HepG2 (cell line): ENCODE measurements around the gene TCF19. TPM values are rescaled to one million over a fixed set of nuclear protein-coding genes. Genes with fewer than 3 reads are reported as not detected.

ENCODE experiments used
- FOXO4 ChIP-seq: sonication (generic); formaldehyde crosslinking; conservative IDR thresholded peaks from 2 replicates; pipeline ENCODE4 v1.8.1; 2023; ENCODE audit warnings: missing genetic modification reagents
- HDAC2 ChIP-seq: sonication (generic); formaldehyde crosslinking; IDR thresholded peaks from 2 replicates; pipeline ENCODE4 v1.4.0; 2020; ENCODE audit warnings: missing genetic modification reagents
- LBX2 ChIP-seq: sonication (generic); formaldehyde crosslinking; IDR thresholded peaks from 2 replicates; pipeline ENCODE4 v1.5.0; 2020; ENCODE audit warnings: missing genetic modification reagents, mild to moderate bottlenecking, borderline replicate concordance
- RXRA ChIP-seq: sonication (generic); formaldehyde crosslinking; IDR thresholded peaks from 2 replicates; pipeline ENCODE4 v1.5.1; 2020; ENCODE audit warnings: missing genetic modification reagents
- TBP ChIP-seq: sonication (generic); formaldehyde crosslinking; IDR thresholded peaks from 2 replicates; pipeline ENCODE4 v1.5.0; 2020; ENCODE audit warnings: missing genetic modification reagents
- ZNF574 ChIP-seq: sonication (generic); formaldehyde crosslinking; IDR thresholded peaks from 2 replicates; pipeline ENCODE4 v1.4.0; 2020; ENCODE audit warnings: missing genetic modification reagents
- ZNF639 ChIP-seq: conservative IDR thresholded peaks from 2 replicates; pipeline ENCODE4 v1.6.1; 2018; ENCODE audit warnings: missing genetic modification reagents
- ZNF724P ChIP-seq: sonication (generic); formaldehyde crosslinking; IDR thresholded peaks from 2 replicates; pipeline ENCODE4 v1.8.0; 2022; ENCODE audit warnings: missing genetic modification reagents, borderline replicate concordance
- polyA plus RNA-seq, 8 experiments: library from polyadenylated mRNA; depleted of rRNA in 3 of 8; stranded (reverse) in 7 of 8; unstranded in 1 of 8; fragments of >200 nt; fragmentation: Illumina TruSeq in 4 of 8; extraction: Trizol in 4 of 8; gene quantifications; 2 replicates each; pipeline versions ENCODE4 v1.2.1 to v1.2.3, GENCODE V29; 2011 to 2016; ENCODE audit warnings: low read depth in 4 of 8, missing spikeins in 1 of 8, mixed read lengths in 1 of 8; ENCODE audit not compliant: insufficient read depth in 1 of 8
- total RNA-seq, 5 experiments: library from RNA; depleted of rRNA; stranded (reverse); fragments of >200 nt; fragmentation: Illumina TruSeq; extraction: Trizol; gene quantifications; 2 replicates each; pipeline ENCODE4 v1.2.3, GENCODE V29; 2016; ENCODE audit warnings: low read depth in 1 of 5

Gene TCF19
- total and polyA plus RNA-seq, 2 of the 13 experiments (the other 11 are each of a cell fraction or from before 2014, with no cell fraction given), result 4.9 to 22.2 TPM

- TF ChIP-seq ZNF574 (CRISPR knock-in tag) (peak; percentile 17; the same call in 1 of the 2 replicates), LBX2 (CRISPR knock-in tag) (0 out of 2 replicates have a peak, but pooled peaks have one; percentile 17), ZNF639 (CRISPR knock-in tag) (0 out of 2 replicates have a peak, but pooled peaks have one; percentile 6), ZNF724P (CRISPR knock-in tag) (0 out of 2 replicates have a peak, but pooled peaks have one; percentile 57), FOXO4 (CRISPR knock-in tag) (no peak), TBP (CRISPR knock-in tag) (no peak), HDAC2 (CRISPR knock-in tag) (no peak), RXRA (CRISPR knock-in tag) (no peak)
These were observed 763 bp upstream of the TCF19 start, which contains the start of gene CCHCR1 (continued) for GRCh38 chr6:31157513-31158139.
